ENCODE data around the gene ABHD16A.

The ABHD16A gene

GRCh38 chr6:31687860-31688693 is 15.0 kb downstream of the ABHD16A start:
- no peak for DNase-seq

- DNase-seq = no peak
Observed at GRCh38 chr6:31687321-31687720, 15.8 kb downstream of the ABHD16A start.

DNA sequence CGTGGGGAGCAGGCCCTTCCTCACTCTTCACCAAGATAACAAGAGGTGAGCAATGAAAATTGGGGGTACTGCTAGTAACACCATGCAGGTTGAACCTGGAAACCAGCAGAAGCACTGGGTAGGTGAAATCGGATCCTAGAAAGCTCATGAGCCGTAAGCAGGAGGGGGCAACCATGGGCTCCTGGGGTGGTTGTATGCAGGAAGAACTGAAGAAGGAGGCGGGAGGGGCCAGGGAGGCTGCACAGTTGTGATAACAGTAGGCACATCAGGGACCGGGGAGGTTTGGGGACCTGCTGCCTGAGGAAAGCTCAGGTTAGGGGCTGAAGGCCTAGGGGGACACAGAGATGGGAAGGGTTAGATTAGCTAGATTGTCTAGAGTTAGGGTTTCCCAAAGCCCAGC is 16.6 kb downstream of the ABHD16A start:
- no peak for DNase-seq

- DNase-seq = no peak
Observed at GRCh38 chr6:31683591-31683990, 19.5 kb downstream of the ABHD16A start.

- no peak for DNase-seq
Observed at GRCh38 chr6:31681135-31681671, 21.9 kb downstream of the ABHD16A start.

- DNase-seq = peak; percentile 85
Observed at GRCh38 chr6:31680226-31681134, 22.6 kb downstream of the ABHD16A start, which contains the start of gene LY6G5C. TSS of gene LY6G5C (minus strand) at chr6:31681067. CDS start at chr6:31680373, 694 bp downstream.

DNA sequence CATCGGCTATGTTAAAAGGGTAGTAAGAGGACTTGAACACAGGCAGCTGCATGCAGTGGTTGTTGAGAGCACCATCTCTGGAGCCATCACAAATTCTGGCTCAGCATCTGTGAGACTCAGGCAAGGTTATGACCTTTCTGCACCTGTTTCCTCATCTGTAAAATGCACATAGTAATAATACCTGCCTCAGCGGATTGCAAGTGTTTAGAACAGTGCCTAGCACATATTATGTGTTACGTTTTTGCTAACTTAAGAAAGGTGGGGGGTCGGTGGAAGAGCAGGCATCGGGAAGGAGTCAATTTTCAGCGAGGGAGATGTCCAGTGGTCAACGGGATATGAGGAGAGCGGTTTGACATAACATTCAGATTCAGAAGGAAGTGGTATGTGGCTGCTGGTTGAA is 25.2 kb downstream of the ABHD16A start:
- no peak for DNase-seq

DNA sequence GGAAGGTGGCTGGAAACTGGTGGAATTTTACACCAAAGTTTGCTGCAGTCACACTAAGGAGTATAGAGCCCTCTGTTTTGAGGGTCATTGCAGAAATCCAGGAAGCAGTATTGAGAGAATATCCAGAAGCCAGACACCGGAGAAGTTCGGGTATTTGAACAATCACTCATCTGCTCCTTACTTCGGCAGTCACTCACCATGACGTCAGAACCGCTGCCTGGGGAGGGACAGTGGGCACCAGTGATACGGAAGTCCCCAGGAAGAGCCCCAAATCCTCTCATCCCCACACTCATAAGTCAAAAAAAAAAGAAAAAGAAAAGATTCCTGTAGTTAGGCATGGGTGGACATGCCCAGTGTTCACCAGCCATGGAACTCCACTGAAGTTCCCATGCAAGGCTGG is 26.2 kb downstream of the ABHD16A start:
- DNase-seq = no peak

DNA sequence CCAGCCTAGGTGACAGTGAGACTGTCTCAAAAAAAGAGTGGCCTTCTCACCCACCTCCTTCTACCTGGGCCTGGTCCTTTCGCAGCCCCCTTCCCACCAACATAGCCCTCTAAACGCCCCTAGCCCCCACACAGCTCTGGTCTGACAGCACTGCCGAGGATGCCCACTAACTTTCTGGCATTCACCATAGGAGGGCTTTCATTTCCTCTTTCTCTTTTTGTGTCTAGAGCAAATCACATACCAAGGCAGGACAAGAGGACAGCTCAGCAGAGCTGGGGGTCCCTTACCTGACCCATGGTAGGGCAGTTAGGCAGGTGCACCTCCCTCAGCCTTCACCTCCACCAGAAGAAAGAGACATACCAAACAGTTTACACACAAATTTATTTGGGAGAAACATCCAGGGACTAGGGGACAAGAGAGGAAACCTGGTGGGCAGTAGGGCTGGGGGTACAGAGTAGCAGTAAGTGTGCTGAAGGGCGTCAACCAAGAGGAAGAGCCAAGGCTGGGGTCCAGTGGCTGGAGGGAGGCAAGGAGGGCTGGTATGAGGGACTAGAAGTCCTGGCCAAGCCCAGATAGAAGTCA is 26.7 kb downstream of the ABHD16A start:
- no peak for DNase-seq

GRCh38 chr6:31669676-31670075 is 33.4 kb downstream of the ABHD16A start, which contains the start of gene LY6G5B:
TSS of gene LY6G5B (plus strand) at chr6:31669976. CDS start at chr6:31670951, 975 bp downstream.
- no peak for DNase-seq

- DNase-seq = no peak
Observed at GRCh38 chr6:31666337-31666965, 36.7 kb downstream of the ABHD16A start.

DNA sequence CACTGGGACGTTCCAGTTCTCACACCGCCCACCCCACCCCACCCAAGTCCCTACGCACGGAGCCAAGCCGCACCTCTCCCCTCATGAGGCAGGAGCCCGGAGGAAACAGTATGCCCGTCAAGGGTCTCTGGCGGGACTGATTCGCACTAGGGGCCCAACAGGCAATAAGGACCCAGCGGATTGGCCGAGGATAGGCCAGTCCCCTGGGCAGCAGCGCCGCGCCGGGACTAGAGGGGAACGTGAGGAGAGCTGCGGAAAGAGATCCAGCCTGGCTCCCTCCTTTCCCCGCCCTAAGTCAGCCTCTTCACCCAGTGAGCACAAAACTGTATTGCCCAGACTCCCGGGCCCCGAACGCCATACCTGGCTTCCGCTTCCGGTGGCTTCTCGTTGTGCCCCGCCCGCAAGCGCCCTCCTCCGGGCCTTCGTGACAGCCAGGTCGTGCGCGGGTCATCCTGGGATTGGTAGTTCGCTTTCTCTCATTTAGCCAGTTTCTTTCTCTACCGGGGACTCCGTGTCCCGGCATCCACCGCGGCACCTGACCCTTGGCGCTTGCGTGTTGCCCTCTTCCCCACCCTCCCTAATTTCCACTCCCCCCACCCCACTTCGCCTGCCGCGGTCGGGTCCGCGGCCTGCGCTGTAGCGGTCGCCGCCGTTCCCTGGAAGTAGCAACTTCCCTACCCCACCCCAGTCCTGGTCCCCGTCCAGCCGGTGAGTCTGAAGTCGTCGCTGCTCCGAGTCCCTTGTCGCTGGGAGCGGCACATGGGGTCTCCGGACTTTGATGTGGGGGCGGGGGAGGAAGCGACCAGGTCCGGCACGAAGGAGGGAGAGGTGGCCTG is 37.4 kb downstream of the ABHD16A start, which contains the start of gene CSNK2B:
Gene CSNK2B (plus strand): TSS at position 580 of the 836 bp plus-strand sequence. CDS start 752 bp downstream, outside the sequence.
- peak; percentile 98 for DNase-seq

GRCh38 chr6:31664790-31665500 is 38.2 kb downstream of the ABHD16A start, which contains the start of gene GPANK1:
TSS of gene GPANK1 (minus strand) at chr6:31664997. CDS start at chr6:31664478, 519 bp downstream.
- DNase-seq = peak; percentile 96

- no peak for DNase-seq
Observed at GRCh38 chr6:31663961-31664789, 38.9 kb downstream of the ABHD16A start.

DNA sequence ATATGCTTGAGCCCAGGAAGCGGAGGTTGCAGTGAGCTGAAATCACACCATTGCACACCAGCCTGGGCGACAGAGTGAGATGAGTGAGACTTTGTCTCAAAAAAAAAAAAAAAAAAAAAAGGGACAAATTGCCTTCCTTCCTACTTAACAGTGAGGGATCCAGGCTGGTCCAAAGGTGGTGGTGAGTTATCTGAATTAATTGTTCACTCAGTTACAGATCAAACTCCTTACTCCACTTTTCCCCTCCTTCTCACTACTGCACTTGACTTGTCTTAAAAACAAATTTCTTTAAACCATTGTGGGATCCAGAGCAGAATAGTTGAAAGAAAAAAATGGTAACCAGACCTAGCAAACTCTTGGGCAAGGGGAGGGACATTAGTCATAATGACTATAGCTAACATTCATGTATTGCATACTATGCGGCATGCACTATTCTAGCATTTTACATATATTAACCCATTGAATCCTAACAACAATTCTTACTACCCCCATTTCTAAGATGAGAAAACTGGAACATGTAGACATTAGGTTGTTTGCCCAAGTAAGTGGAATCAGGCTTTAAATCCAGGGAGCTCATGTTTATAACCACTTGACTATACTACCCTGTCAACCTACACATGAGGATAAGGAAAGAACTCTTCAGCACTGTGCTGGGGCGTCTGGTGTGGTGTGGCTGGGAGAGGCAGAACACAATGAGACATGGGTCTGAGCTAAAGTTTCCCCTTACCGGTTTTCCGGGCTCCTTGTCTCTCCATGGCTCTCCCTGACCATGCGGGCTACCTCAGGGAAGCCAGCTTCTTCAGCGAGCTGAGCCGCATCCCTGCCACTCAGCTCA is 39.8 kb downstream of the ABHD16A start:
- DNase-seq = no peak

DNA sequence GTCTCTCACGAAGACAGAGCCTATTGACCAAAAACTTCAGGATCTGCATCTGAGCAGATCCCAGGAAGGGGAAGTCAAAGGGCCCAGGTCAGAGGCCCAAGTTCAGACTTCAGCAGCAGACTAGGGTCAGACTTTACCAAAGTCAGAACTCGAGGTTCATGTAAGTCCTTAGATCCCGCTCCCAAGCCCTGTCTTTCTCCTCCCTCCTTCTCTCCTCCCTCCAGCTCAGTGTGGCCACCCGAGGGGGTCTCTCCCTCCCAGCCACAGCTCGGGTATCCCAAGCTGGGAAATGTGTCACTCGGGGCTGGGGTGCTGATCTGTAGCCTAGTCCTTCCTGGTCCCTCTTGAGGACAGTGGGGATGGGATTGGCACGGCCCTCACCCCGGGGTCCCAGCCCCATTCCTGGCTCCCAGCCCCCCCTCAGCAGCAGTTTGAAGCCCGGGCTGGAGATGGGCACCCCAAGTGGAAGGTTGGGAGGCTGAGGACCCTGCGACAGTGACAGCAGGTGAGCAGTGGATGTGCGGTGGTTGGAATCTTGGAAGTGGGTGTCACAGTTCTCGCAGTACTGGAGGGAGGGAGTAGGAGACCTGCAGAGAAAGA is 40.9 kb downstream of the ABHD16A start:
- DNase-seq = no peak

- DNase-seq = no peak
Observed at GRCh38 chr6:31661262-31662123, 41.6 kb downstream of the ABHD16A start.
